GM19455 (cell line): ENCODE results near the gene SPTBN1.
"Not testable (repeated sequence)": the region's sequence is repeated elsewhere in the genome, so short reads cannot be mapped to it uniquely, and the experiment has no call there.

Experiments
- ATAC-seq: cut with Tn5 transposase; IDR thresholded peaks from one replicate; pipeline ENCODE4 v1.9.1; 2021; ENCODE audit not compliant: unreplicated experiment

Gene SPTBN1

DNA sequence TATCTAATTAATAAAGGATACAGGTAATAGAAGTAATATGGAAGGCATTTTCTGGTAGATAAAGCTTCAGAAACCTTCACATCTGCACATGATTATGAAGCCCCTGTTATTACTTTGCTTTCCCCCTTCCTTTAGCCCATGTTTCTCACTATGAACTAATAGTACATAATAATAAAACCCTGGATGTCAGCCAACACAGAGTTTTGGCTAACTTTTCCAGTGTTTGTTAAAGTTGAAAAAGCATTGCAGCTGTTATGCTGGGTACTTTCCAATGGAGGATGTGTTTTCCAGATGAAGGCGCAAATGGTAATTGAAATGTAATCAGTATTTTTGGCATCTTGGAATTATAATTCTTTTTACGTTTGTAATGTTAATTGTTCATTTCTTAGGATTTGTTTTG, 43.5 kb downstream of the SPTBN1 start:
- ATAC-seq, result no peak

DNA sequence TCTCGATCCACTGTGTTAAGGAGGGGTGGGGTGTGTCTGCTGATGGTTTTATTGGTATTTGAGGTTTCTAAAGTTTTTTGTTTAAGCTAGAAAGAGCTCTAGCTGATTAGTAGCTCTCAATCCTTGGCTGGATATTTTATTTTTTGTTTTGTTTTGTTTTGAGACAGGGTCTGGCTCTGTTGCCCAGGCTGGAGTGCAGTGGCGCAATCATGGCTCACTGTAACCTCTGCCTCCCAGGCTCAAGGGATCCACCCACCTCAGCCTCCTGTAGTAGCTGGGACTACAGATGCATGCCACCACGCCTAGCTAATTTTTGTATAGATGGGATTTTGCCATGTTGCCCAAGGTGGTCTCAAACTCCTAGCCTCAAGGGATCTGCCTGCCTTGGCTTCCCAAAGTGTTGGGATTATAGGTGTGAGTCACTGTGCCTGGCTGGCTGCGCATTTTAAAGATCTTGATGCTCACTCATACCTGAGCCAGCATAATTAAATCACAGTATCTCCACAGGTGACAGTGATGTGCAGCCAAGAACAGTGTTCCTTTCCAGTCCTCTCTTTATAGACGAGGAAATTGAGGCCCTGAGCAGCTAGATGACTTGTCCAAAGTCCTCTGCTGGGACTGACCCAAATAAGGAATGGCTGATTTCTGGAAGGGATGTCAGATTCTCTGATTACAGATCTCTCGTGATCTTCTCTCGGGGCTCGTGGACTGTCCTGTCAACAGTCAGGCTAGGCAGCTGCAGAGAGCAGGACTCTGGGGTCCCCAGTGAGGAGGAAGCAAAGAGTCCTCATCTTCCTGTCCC, 44.5 kb downstream of the SPTBN1 start:
- ATAC-seq, result no peak

DNA sequence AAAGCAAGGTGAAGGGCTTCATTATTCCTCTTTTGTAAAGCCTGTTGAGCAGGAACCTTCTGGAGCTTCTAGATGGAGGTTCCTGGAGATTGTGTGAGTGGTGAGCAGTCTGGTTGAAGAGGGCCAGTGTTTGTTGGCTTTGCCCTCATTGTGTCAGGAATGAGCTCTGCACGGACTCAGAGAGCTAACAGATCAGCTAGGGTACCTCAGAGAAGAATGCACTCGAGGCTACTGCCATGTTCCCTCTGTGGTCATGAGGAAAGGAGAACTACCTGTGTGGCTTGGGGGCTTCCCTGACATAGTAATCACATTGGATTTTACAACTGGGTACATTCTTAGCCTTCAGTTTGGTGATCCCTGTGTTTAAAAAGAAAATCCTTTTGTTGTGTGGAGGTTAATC, 46.6 kb downstream of the SPTBN1 start:
- no peak for ATAC-seq

DNA sequence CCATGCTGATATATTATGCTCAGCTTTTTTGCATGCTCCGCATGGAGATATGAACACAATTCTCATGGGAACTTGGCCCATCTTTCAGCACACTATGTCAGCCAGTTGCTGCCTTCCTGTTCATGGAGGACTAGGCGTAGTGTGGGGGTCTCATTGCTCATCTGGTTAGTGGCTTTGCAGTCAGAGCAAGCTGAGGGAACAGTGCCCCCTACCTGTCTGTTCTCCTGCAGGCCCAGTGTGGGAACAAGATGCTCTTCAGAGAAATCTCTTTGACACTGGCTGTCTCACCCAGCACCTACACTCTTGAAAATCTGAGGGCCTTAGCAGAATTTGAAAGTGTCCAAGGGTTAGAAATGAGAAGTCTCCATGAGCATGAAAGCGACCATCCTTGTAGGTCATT, 47.1 kb downstream of the SPTBN1 start:
- peak; percentile 61 for ATAC-seq

GRCh38 chr2:54503828-54504227, 47.7 kb downstream of the SPTBN1 start:
- ATAC-seq, result no peak

DNA sequence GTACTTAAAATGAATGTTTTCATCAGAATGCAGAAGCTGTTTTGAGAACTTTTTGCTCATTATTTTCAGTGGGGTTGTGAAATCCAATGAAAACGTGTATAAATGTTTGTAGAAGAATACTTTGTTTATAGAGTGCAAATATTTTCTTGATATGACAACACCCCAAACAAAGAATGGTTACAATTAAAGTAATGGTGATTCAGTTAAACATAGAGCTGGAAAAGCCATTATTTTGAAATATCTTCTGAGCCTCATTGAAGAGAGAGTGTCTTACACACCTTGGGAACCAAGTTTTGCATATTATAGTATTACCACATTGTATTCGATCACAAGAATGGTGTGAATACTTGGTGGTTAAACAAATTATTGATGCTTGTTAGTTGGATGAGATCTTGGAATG, 48.7 kb downstream of the SPTBN1 start:
- no peak for ATAC-seq

DNA sequence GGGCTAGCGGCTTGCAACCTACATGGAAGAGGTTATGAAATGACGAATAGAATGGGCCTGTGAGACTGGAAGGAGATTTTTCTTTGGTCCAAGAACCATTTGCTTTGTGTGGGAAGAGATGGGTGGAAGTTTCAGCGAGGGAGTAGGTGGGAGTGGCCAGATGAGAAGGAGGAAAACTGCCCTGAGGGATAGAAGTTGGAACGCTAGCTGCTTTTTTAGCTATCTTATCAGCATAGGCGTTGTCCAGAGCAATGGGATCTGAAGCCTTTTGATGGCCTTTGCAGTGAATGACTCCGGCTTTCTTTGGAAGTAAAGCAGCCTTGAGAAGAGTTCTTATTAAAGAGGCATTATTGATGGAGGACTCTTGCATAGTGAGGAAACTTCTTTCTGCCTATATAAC, 52.4 kb downstream of the SPTBN1 start:
- no peak for ATAC-seq

GRCh38 chr2:54509043-54509442, 52.9 kb downstream of the SPTBN1 start:
- not testable (repeated sequence) for ATAC-seq

- no peak for ATAC-seq
These were observed 54.8 kb downstream of the SPTBN1 start for GRCh38 chr2:54510916-54511315.

DNA sequence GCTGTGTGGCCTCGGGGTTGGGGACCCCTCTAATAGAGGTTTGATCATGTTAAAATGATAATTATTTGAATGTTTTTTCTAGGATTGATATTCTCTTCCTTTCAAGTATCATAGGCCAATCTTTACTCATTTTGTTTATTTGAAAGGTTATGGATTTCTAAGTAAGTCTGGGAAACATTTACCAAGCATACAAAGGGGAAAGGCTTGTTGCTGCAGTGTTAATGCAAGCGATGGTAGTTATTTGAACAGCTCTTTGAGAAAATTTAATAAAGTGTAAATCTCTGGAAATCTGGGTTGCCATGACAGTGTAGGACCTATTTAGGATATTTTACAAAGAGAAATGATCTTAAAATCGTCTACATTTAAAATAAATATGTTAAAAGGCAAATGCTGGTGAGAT, 56.1 kb downstream of the SPTBN1 start:
- no peak for ATAC-seq

GRCh38 chr2:54512663-54513362, 56.7 kb downstream of the SPTBN1 start:
- no peak for ATAC-seq

- ATAC-seq, result no peak
These were observed 57.2 kb downstream of the SPTBN1 start for GRCh38 chr2:54513363-54513715.

- no peak for ATAC-seq
These were observed 58.9 kb downstream of the SPTBN1 start for GRCh38 chr2:54514822-54515569.

DNA sequence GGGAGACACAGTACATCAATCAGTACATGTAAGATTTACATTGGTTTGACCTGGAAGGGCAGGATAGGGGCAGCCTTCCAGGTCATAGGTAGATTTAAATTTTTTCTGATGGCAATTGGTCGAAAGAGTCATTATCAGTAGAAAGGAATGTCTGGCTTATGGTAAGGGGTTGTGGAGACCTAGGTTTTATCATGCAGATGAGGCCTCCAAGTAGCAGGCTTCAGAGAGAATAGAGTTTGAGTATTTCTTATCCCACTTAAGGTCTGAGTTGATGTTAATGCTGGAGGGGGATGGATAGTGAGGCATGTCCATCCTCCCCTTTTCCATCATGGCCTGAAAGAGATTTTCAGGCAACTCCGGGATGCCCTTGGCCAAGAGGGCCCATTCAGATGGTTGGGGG, 60.7 kb downstream of the SPTBN1 start:
- ATAC-seq, result no peak

- not testable (repeated sequence) for ATAC-seq
These were observed 61.9 kb downstream of the SPTBN1 start for GRCh38 chr2:54518016-54518415.

DNA sequence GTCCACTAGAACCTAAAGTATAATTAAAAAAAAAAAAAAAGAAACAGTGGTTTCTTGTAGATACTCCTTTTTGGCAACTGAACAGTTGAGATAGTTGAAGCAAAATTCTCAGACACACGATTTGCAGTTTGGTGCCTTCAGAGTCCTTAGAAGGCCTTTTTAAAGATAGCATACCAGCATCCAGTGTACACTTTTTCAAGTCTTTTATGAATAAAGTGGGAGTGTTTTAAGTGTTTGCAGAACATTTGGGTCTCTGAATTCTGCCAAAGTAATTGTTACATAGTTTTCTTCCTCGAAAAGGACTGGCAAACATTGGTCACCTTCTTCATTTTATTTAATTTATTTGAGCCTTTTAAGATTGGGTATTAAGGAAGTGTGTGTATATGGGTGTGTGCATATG, 62.3 kb downstream of the SPTBN1 start:
- ATAC-seq, result no peak

DNA sequence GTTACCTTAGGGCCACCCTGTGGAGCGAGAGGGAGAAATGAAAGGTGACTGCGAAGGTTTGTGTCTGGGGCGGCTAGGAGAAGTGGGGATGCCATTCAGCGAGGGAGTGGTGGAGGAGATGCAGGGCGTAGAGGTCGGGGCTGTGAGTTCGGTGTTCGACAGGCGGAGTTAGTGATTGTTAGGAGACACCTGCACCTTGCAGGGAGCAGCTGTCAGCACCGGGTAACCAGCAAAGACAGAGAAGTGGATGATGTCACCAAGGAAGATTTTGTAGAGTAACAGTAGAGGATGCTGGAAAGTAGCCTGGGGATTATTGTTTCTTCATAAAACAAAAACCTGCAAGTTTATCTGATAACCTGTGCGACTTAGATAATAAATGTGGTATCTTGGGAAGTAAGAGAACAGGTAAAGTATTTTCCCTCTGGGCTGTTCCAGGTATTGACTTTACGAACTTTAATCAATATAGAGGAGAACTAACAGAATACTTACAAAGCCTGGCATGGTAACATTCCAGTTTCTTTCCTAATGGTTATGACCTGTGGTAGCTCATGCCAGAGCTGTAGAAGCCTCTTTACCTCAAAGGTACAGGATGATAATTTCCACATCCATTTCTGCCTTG, 63.8 kb downstream of the SPTBN1 start:
- no peak for ATAC-seq

DNA sequence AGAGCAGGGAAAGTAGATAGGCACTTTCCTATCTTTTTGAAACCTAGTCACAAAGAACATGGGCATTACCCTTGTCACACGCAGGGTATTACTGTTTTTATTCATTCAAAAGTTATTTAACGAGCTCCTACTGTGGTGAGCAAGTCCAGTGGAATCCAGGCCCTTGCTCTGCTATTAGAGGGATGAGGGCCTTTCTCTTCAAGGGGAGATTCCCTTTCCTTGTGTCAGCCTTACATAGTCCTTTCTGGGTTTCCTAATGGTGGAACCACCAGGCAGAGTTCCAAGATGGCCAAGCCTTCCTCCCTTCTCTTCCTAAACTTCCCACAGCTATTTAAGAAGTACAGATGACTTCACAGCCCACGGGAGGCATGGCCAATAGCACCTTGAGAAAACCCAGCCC, 64.6 kb downstream of the SPTBN1 start:
- no peak for ATAC-seq

DNA sequence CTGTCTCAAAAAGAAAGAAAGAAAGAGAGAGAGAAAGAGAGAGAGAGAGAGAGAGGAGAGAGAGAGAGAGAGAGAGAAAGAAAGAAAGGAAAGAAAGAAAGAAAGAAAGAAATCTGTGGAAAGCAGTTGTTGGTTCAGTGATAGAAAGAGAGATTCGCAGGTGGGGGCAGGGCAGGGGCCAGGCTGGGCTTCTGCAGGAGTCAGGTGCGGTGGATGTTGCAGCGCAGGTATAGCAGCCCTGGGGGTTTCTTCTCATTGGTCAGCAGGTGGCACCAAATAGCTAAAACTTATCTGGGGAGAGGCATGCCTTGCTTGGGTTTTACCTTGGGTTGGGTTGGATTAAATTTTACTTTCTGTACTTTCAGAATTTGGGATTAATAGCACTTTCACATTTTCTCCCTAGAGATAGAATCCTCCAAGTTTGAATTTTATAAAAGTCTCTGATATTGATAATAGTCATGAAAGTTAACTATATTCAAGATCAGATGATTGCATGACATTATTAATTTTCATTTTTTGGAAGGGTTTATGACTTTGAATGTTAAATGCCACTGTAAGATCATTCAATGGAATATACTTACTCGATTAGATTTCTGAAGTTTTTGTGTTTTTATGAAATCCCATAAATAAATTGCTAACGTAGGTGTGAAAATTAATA, 66.6 kb downstream of the SPTBN1 start:
- ATAC-seq, result peak; percentile 70

DNA sequence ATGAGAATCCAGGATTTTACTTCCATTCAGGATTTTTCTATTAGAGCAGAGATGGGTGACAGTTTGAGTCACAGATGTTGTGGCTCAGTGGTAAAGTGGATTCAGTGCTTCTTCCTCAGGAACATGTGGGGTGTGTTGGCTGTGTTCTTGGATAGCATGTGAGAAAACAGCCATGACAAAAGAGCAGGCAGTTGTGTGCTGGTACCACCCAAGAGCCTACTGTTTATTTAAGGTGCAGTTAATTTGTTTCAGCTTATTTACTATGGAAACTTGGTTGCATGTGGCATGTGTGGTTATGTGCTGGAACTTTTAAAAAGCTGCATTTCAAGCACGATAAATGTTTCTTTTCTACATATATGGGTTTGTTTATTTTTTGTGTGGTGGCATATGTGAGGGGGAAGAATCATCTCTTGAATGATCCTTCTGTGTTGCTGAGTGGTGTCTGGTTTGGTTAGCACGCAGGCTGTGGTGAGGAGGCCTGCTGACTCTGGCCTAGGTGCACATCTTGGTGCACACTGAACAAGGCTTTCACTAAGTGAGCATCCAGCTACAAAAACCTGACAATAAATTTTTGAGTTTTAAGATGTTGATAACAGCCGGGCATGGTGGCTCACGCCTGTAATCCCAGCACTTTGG, 67.3 kb downstream of the SPTBN1 start:
- ATAC-seq, result no peak
